Ovary (tissue), 3 donors: ENCODE measurements around the gene CHADL.

Experiments
- POLR2A ChIP-seq: fragments of 450-650 bp; IDR thresholded peaks from one replicate; pipeline ENCODE4 v1.6.1; 2017; ENCODE audit warnings: antibody characterized with exemption, mild to moderate bottlenecking, moderate library complexity
- TF ChIP-seq, protein P1 (sequence below), 3 donors: fragments of 450-650 bp in 2 of 3; fragments of 200-600 bp in 1 of 3; IDR thresholded peaks; one replicate each; pipeline versions ENCODE4 v1.5.1 to v1.8.0; 2016 to 2022; ENCODE audit warnings: antibody characterized with exemption in 3 of 3, mild to moderate bottlenecking in 1 of 3
- donor health status: DM: no; HTN: no; CAD: no.

DNA sequence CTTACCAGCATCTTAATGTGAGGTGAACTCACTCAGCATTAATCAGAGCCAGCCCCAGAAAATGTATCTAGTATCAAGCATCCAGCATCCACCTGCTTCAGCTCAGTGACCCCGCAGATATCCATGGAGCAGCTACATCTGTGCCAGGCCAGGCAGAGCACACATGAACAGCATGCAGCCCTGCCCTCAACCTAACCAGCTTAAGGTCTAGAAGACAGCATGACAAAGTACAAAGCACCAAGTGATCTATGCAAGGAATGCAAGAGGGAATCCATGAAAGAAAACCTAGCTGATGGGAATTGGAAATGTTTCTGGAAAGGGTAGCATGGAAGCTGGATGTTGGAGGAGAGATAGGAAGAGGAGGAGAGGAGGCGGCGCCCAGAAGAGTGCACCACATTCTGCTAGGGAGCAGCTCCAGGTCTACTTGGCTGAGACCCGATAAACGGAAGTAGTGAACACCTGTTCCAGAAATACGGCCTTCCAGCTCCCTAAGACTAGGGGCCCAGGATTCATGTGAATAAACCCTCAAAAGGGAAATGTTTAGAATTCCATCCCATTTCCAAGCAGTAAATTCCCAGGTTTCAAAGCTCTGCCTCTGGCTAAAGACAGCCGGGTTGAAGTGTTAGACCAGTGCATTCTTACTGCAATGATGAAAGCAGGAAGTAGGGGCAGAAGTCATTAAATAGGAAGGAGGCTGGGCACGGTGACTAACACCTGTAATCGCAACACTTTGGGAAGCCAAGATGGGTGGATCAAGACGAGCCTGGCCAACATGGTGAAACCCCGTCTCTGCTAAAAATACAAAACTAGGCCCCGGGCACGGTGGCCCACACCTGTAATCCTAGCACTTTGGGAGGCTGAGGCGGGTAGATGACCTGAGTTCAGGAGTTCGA, 59.1 kb downstream of the CHADL start:
- no peak for TF ChIP-seq POLR2A
- TF ChIP-seq, protein P1, sequence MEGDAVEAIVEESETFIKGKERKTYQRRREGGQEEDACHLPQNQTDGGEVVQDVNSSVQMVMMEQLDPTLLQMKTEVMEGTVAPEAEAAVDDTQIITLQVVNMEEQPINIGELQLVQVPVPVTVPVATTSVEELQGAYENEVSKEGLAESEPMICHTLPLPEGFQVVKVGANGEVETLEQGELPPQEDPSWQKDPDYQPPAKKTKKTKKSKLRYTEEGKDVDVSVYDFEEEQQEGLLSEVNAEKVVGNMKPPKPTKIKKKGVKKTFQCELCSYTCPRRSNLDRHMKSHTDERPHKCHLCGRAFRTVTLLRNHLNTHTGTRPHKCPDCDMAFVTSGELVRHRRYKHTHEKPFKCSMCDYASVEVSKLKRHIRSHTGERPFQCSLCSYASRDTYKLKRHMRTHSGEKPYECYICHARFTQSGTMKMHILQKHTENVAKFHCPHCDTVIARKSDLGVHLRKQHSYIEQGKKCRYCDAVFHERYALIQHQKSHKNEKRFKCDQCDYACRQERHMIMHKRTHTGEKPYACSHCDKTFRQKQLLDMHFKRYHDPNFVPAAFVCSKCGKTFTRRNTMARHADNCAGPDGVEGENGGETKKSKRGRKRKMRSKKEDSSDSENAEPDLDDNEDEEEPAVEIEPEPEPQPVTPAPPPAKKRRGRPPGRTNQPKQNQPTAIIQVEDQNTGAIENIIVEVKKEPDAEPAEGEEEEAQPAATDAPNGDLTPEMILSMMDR (IDR thresholded peaks at IDR 0.05): no peak
